ENCODE data around the gene C4orf17.

C4orf17 gene

GRCh38 chr4:99536271-99536670 lies 25.4 kb downstream of the C4orf17 start:
- DNase-seq (ENCODE audit: low read depth in 1 of 2, low spot score in 1 of 2): no peak

GRCh38 chr4:99536848-99537247 lies 26.0 kb downstream of the C4orf17 start:
- no peak for DNase-seq (ENCODE audit: low read depth in 1 of 2, low spot score in 1 of 2)

GRCh38 chr4:99537674-99538073 lies 26.9 kb downstream of the C4orf17 start:
- DNase-seq (ENCODE audit: low read depth in 1 of 2, low spot score in 1 of 2): no peak

- DNase-seq (ENCODE audit: low read depth in 1 of 2, low spot score in 1 of 2): no peak
Measured at GRCh38 chr4:99540277-99540939, 29.6 kb downstream of the C4orf17 start.

- no peak for DNase-seq (ENCODE audit: low read depth in 1 of 2, low spot score in 1 of 2)
Measured at GRCh38 chr4:99552872-99553271, 42.1 kb downstream of the C4orf17 start.

GRCh38 chr4:99563310-99564186 lies 52.7 kb downstream of the C4orf17 start, which contains the start of gene TRMT10A:
Gene TRMT10A (minus strand): TSS chr4:99564039. CDS start chr4:99559338, 4,701 bp downstream.
- DNase-seq (ENCODE audit: low read depth in 1 of 2, low spot score in 1 of 2): peak; percentile 91 to 95

GRCh38 chr4:99564921-99565320 lies 54.1 kb downstream of the C4orf17 start:
- DNase-seq (ENCODE audit: low read depth in 1 of 2, low spot score in 1 of 2): no peak

- DNase-seq (ENCODE audit: low read depth in 1 of 2, low spot score in 1 of 2): no peak
Measured at GRCh38 chr4:99571883-99572282, 61.1 kb downstream of the C4orf17 start.

GRCh38 chr4:99572527-99573240 lies 61.9 kb downstream of the C4orf17 start:
- no peak for DNase-seq (ENCODE audit: low read depth in 1 of 2, low spot score in 1 of 2)

GRCh38 chr4:99573735-99574368 lies 63.0 kb downstream of the C4orf17 start:
- no peak for DNase-seq (ENCODE audit: low read depth in 1 of 2, low spot score in 1 of 2)

GRCh38 chr4:99574530-99575324 lies 63.9 kb downstream of the C4orf17 start, which contains the start of gene MTTP:
Gene MTTP (plus strand): TSS chr4:99574824. CDS start chr4:99574910, 86 bp downstream.
- no peak for DNase-seq (ENCODE audit: low read depth in 1 of 2, low spot score in 1 of 2)

- no peak for DNase-seq (ENCODE audit: low read depth in 1 of 2, low spot score in 1 of 2)
Measured at GRCh38 chr4:99578714-99579113, 67.9 kb downstream of the C4orf17 start.

- DNase-seq (ENCODE audit: low read depth in 1 of 2, low spot score in 1 of 2): no peak
Measured at GRCh38 chr4:99585516-99585915, 74.7 kb downstream of the C4orf17 start.

GRCh38 chr4:99586322-99586721 lies 75.5 kb downstream of the C4orf17 start:
- no peak for DNase-seq (ENCODE audit: low read depth in 1 of 2, low spot score in 1 of 2)

GRCh38 chr4:99586797-99587196 lies 76.0 kb downstream of the C4orf17 start:
- no peak for DNase-seq (ENCODE audit: low read depth in 1 of 2, low spot score in 1 of 2)

GRCh38 chr4:99587309-99587708 lies 76.5 kb downstream of the C4orf17 start:
- DNase-seq (ENCODE audit: low read depth in 1 of 2, low spot score in 1 of 2): no peak

- no peak for DNase-seq (ENCODE audit: low read depth in 1 of 2, low spot score in 1 of 2)
Measured at GRCh38 chr4:99587803-99588202, 77.0 kb downstream of the C4orf17 start.

GRCh38 chr4:99591757-99592156 lies 80.9 kb downstream of the C4orf17 start:
- DNase-seq (ENCODE audit: low read depth in 1 of 2, low spot score in 1 of 2): no peak

Measured in activated CD4-positive, alpha-beta T cell treated with anti-CD3 and anti-CD28 coated beads, Interleukin-2, amount 50 U/mL, for 24 hours (primary cell).